ENCODE results near the gene TMEM62.
"Not testable (repeated sequence)": the region's sequence is repeated elsewhere in the genome, so short reads cannot be mapped to it uniquely, and the experiment has no call there.

The TMEM62 gene

GRCh38 chr15:43210807-43211206 lies 77.4 kb downstream of the TMEM62 start:
- DNase-seq: no peak

GRCh38 chr15:43211224-43211735 lies 77.9 kb downstream of the TMEM62 start:
- no peak for DNase-seq

GRCh38 chr15:43212299-43212698 lies 78.9 kb downstream of the TMEM62 start:
- no peak for DNase-seq

- no peak for DNase-seq
Measured at GRCh38 chr15:43212951-43213350, 79.6 kb downstream of the TMEM62 start.

GRCh38 chr15:43213466-43213865 lies 80.1 kb downstream of the TMEM62 start:
- DNase-seq: no peak

GRCh38 chr15:43214169-43214568 lies 80.8 kb downstream of the TMEM62 start:
- no peak for DNase-seq

GRCh38 chr15:43214592-43215295 lies 81.4 kb downstream of the TMEM62 start:
- DNase-seq: no peak

GRCh38 chr15:43215961-43216360 lies 82.6 kb downstream of the TMEM62 start:
- DNase-seq: no peak

- DNase-seq: peak; percentile 7
Measured at GRCh38 chr15:43218908-43219706, 85.7 kb downstream of the TMEM62 start.

- DNase-seq: no peak
Measured at GRCh38 chr15:43219929-43220928, 86.8 kb downstream of the TMEM62 start.

GRCh38 chr15:43220991-43221403 lies 87.6 kb downstream of the TMEM62 start, which contains the start of gene EPB42:
EPB42 (minus strand) TSS chr15:43221018; CDS start chr15:43220825, 193 bp downstream.
- DNase-seq: no peak

GRCh38 chr15:43221422-43221821 lies 88.0 kb downstream of the TMEM62 start:
- DNase-seq: no peak

GRCh38 chr15:43225201-43225949 lies 92.0 kb downstream of the TMEM62 start:
- peak; percentile 72 for DNase-seq

GRCh38 chr15:43225950-43226255 lies 92.5 kb downstream of the TMEM62 start:
- DNase-seq: not testable (repeated sequence)

- DNase-seq: no peak
Measured at GRCh38 chr15:43226436-43227305, 93.3 kb downstream of the TMEM62 start.

GRCh38 chr15:43229977-43230376 lies 96.6 kb downstream of the TMEM62 start:
- no peak for DNase-seq

- no peak for DNase-seq
Measured at GRCh38 chr15:43230640-43231115, 97.3 kb downstream of the TMEM62 start.

GRCh38 chr15:43232289-43232874 lies 99.0 kb downstream of the TMEM62 start:
- DNase-seq: no peak
